ENCODE measurements around the gene PPM1D. TPM values are rescaled to one million over a fixed set of nuclear protein-coding genes. Genes with fewer than 3 reads are reported as not detected.

The PPM1D gene
- polyA plus RNA-seq, 1 of the 3 experiments (the other 2 are of a cell fraction): 8.8 TPM

GRCh38 chr17:60656499-60656898 is 56.5 kb downstream of the PPM1D start:
- CTCF ChIA-PET: interaction anchor here (1.1 to 4.3 kb wide), 3 partner anchors 15 to 21 kb away, joined by 3 to 22 read pairs (median 6); partner anchors contain the start of gene BCAS3
- Histone ChIP-seq H3K4me2 (no peak overlapping the region), H3F3A (replicated peaks; ENCODE audit: insufficient read depth) (peaks cover 4% of the 10 kb centered on the region), H3K4me1 (ENCODE audit: control insufficient read depth in 1 of 2, insufficient read depth in 2 of 2, low read depth in 1 of 2, low read length in 1 of 2) (no peaks in the 10 kb centered on the region; a peak in 2 of 4 replicates), H3K9ac (no peak overlapping the region), H3K36me3 (replicated peaks in 1 of 2; ENCODE audit: control insufficient read depth in 1 of 2, insufficient read depth in 2 of 2, low read length in 1 of 2) (peaks cover 7 to 27% of the 10 kb centered on the region in 2 experiments), H3K4me3 (ENCODE audit: low read depth in 2 of 2, low read length in 1 of 2) (no peak overlapping the region), H3K9me2 (no peaks in the 10 kb centered on the region), H3K9me3 (no peaks in the 10 kb centered on the region), H2AFZ (ENCODE audit: low read depth) (no peak overlapping the region), H4K20me1 (ENCODE audit: insufficient read depth) (peaks cover 14% of the 10 kb centered on the region; the same call in 1 of the 2 replicates), H3K27me3 (ENCODE audit: insufficient read depth) (no peaks in the 10 kb centered on the region), H3K27ac (ENCODE audit: low read depth in 2 of 2, low read length in 1 of 2) (no peak overlapping the region), H3K79me2 (ENCODE audit: insufficient read depth) (peaks cover 65% of the 10 kb centered on the region)
- WGBS (ENCODE audit: low lambda C conversion rate): 96% methylated on average over 5 of the region's 5 CpGs
- POLR2A ChIA-PET: no interaction called here
- TF ChIP-seq TEAD4 (IDR thresholded peaks at IDR 0.05; ENCODE audit: borderline replicate concordance, insufficient read depth) (no peak), SMC3 (IDR thresholded peaks at IDR 0.05; ENCODE audit: low read depth, low read length) (no peak), YY1 (IDR thresholded peaks at IDR 0.05; ENCODE audit: low read depth) (no peak), RFX5 (IDR thresholded peaks at IDR 0.05; ENCODE audit: low read length) (no peak), ELF1 (IDR thresholded peaks at IDR 0.05) (no peak)
- TF ChIP-seq, protein P1, sequence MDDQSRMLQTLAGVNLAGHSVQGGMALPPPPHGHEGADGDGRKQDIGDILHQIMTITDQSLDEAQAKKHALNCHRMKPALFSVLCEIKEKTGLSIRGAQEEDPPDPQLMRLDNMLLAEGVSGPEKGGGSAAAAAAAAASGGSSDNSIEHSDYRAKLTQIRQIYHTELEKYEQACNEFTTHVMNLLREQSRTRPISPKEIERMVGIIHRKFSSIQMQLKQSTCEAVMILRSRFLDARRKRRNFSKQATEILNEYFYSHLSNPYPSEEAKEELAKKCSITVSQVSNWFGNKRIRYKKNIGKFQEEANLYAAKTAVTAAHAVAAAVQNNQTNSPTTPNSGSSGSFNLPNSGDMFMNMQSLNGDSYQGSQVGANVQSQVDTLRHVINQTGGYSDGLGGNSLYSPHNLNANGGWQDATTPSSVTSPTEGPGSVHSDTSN (IDR thresholded peaks at IDR 0.05): no peak
- no peak for DNase-seq

DNA sequence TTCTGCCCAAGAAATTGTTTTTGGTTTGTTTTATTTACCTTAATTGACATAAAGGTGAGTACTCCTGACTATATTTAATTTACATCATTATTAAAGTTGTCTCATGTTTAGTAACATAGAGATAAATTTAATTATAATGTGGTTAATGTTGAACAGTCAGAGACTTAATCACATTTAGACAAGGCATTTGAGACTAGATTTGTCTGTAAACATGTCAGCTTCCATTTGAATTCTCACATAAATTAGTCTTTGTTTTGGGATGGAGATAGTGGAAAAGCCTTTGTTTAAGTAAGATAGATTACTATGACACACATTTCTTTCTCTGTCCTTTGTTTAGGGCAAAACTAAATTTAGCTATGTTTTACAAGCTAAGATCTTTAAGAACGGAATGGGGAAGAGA is 59.2 kb downstream of the PPM1D start:
- TF ChIP-seq NFIC (IDR thresholded peaks at IDR 0.05; ENCODE audit: borderline replicate concordance) (no peak), EP300 (IDR thresholded peaks at IDR 0.05; ENCODE audit: borderline replicate concordance in 1 of 2, low read depth in 1 of 2, low read length in 1 of 2) (peak in 1 of 2 experiments; percentile 33; a peak in 1 of 4 replicates)
- Histone ChIP-seq H3K4me1 (ENCODE audit: control insufficient read depth in 1 of 2, insufficient read depth in 2 of 2, low read depth in 1 of 2, low read length in 1 of 2) (peaks cover 0 to 1% of the 10 kb centered on the region in 2 experiments; a peak in 2 of 4 replicates), H3K79me2 (ENCODE audit: insufficient read depth) (peaks cover 38% of the 10 kb centered on the region), H4K20me1 (ENCODE audit: insufficient read depth) (peaks cover 7% of the 10 kb centered on the region; the same call in 1 of the 2 replicates), H3K9me2 (no peaks in the 10 kb centered on the region), H3K4me3 (ENCODE audit: low read depth in 2 of 2, low read length in 1 of 2) (no peak overlapping the region), H3F3A (replicated peaks; ENCODE audit: insufficient read depth) (peaks cover 12% of the 10 kb centered on the region), H3K9ac (no peak overlapping the region), H3K27ac (ENCODE audit: low read depth in 2 of 2, low read length in 1 of 2) (peak overlapping the region in 1 of 2 experiments; percentile 35; a peak in 2 of 4 replicates), H3K4me2 (no peak overlapping the region), H3K9me3 (no peaks in the 10 kb centered on the region), H3K36me3 (replicated peaks in 1 of 2; ENCODE audit: control insufficient read depth in 1 of 2, insufficient read depth in 2 of 2, low read length in 1 of 2) (peaks cover 13 to 23% of the 10 kb centered on the region in 2 experiments), H2AFZ (ENCODE audit: low read depth) (no peak overlapping the region), H3K27me3 (ENCODE audit: insufficient read depth) (no peaks in the 10 kb centered on the region)
- 86% methylated on average over 1 of the region's 1 CpG for WGBS (ENCODE audit: low lambda C conversion rate)
- DNase-seq: no peak
- ChIA-PET CTCF (interaction anchor here (1.2 to 4.3 kb wide), 2 partner anchors 21 to 753 kb away, joined by 3 to 22 read pairs; no protein-coding TSS in a partner anchor), POLR2A (no interaction called here)

GRCh38 chr17:60661489-60661888 is 61.5 kb downstream of the PPM1D start:
- no peak for DNase-seq
- Histone ChIP-seq H3K4me1 (ENCODE audit: control insufficient read depth in 1 of 2, insufficient read depth in 2 of 2, low read depth in 1 of 2, low read length in 1 of 2) (peaks cover 0 to 3% of the 10 kb centered on the region in 2 experiments; a peak in 2 of 4 replicates), H3K27ac (ENCODE audit: low read depth in 2 of 2, low read length in 1 of 2) (no peak overlapping the region), H2AFZ (ENCODE audit: low read depth) (no peak overlapping the region), H3K79me2 (ENCODE audit: insufficient read depth) (peaks cover 28% of the 10 kb centered on the region; the same call in 1 of the 2 replicates), H3K4me3 (ENCODE audit: low read depth in 2 of 2, low read length in 1 of 2) (no peak overlapping the region), H3K9me3 (no peaks in the 10 kb centered on the region), H3K4me2 (no peak overlapping the region), H3K36me3 (replicated peaks in 1 of 2; ENCODE audit: control insufficient read depth in 1 of 2, insufficient read depth in 2 of 2, low read length in 1 of 2) (peaks cover 19 to 39% of the 10 kb centered on the region in 2 experiments), H3K27me3 (ENCODE audit: insufficient read depth) (no peaks in the 10 kb centered on the region), H3K9me2 (no peaks in the 10 kb centered on the region), H3K9ac (no peak overlapping the region), H4K20me1 (ENCODE audit: insufficient read depth) (no peaks in the 10 kb centered on the region; the same call in 1 of the 2 replicates), H3F3A (replicated peaks; ENCODE audit: insufficient read depth) (peaks cover 17% of the 10 kb centered on the region)
- no peak for TF ChIP-seq USF1 (IDR thresholded peaks at IDR 0.05; ENCODE audit: borderline replicate concordance, low read depth)
- TF ChIP-seq NFIC (IDR thresholded peaks at IDR 0.05; ENCODE audit: borderline replicate concordance): no peak
- no peak for TF ChIP-seq GABPA (IDR thresholded peaks at IDR 0.05; ENCODE audit: low read depth)
- TF ChIP-seq RCOR1 (IDR thresholded peaks at IDR 0.05; ENCODE audit: low read length): no peak
- no peak for TF ChIP-seq MXI1 (IDR thresholded peaks at IDR 0.05; ENCODE audit: low read depth, low read length)
- no peak for TF ChIP-seq TAF1 (IDR thresholded peaks at IDR 0.05; ENCODE audit: borderline replicate concordance, low read depth, low read length)
- no peak for TF ChIP-seq JUND (IDR thresholded peaks at IDR 0.05)
- 98% methylated on average over 2 of the region's 2 CpGs for WGBS (ENCODE audit: low lambda C conversion rate)
- ChIA-PET CTCF (no interaction called here), POLR2A (no interaction called here)

Measured in SK-N-SH (cell line).